IMR-90 (cell line): Measurements from ENCODE around the gene SNX25. TPM values are rescaled to one million over a fixed set of nuclear protein-coding genes. Genes with fewer than 3 reads are reported as not detected.

ENCODE experiments used
- ATAC-seq: fragments of 200-7000 bp; cut with Tn5 transposase; 2 replicates; pipeline ENCODE4 v1.9.1; 2020; ENCODE audit warnings: low read depth, mild to moderate bottlenecking, moderate library complexity
- BruUV-seq: library from RNA; stranded (reverse); fragments of 400-500 nt; replicated peaks from 2 replicates; lab custom pipeline; 2021; lab: Mats Ljungman, UMichigan
- CTCF ChIA-PET: fragments of 300-600 bp; formaldehyde crosslinking; extraction: SDS; loops from one replicate; lab custom pipeline; 2021; ENCODE audit warnings: antibody characterized with exemption; lab: Yijun Ruan, JAX
- POLR2A ChIA-PET: fragments of 300-600 bp; sonication (Branson Sonifier 250); formaldehyde crosslinking; loops from one replicate; lab custom pipeline; 2022; ENCODE audit warnings: antibody characterized with exemption; ENCODE audit not compliant: unreplicated experiment; lab: Charles Lee
- DNase-seq: peaks from one replicate; pipeline ENCODE4 v3.0.0; 2013
- H2AFZ ChIP-seq: replicated peaks from 2 replicates; pipeline ENCODE3; 2013; ENCODE audit warnings: low read length, mild to moderate bottlenecking; ENCODE audit not compliant: poor library complexity
- H2AK5ac ChIP-seq: 2 replicates; pipeline ENCODE4 v1.6.1; 2013; ENCODE audit warnings: low read depth, low read length, inconsistent platforms
- H2AK9ac ChIP-seq: replicated peaks from 2 replicates; pipeline ENCODE3; 2013; ENCODE audit warnings: mild to moderate bottlenecking, low read depth, low read length, moderate library complexity; ENCODE audit not compliant: poor library complexity
- H2BK120ac ChIP-seq: 2 replicates; pipeline ENCODE4 v1.6.1; 2013; ENCODE audit warnings: low read depth, low read length, inconsistent platforms
- H2BK15ac ChIP-seq: 3 replicates; pipeline ENCODE4 v1.6.1; 2013; ENCODE audit warnings: low read depth, low read length, inconsistent platforms
- H2BK20ac ChIP-seq: 2 replicates; pipeline ENCODE4 v1.6.1; 2013; ENCODE audit warnings: low read depth, mild to moderate bottlenecking, inconsistent platforms, low read length, moderate library complexity
- H2BK5ac ChIP-seq: 2 replicates; pipeline ENCODE4 v1.6.1; 2013; ENCODE audit warnings: mild to moderate bottlenecking, low read depth, low read length, inconsistent platforms; ENCODE audit not compliant: poor library complexity, severe bottlenecking
- H3K14ac ChIP-seq: replicated peaks from 2 replicates; pipeline ENCODE4 v1.6.1; 2013; ENCODE audit warnings: low read depth, low read length, inconsistent platforms
- H3K18ac ChIP-seq: 2 replicates; pipeline ENCODE4 v1.6.1; 2013; ENCODE audit warnings: low read depth, low read length, control low read depth
- H3K23ac ChIP-seq: 2 replicates; pipeline ENCODE4 v1.6.1; 2013; ENCODE audit warnings: low read depth, low read length, inconsistent platforms
- H3K27ac ChIP-seq: 2 replicates; pipeline ENCODE4 v1.5.1; 2013; ENCODE audit warnings: mild to moderate bottlenecking, control low read depth, low read length; ENCODE audit not compliant: insufficient read depth
- H3K27me3 ChIP-seq: 2 replicates; pipeline ENCODE4 v1.6.1; 2013; ENCODE audit warnings: low read length; ENCODE audit not compliant: control insufficient read depth, insufficient read depth
- H3K36me3 ChIP-seq: 2 replicates; pipeline ENCODE4 v1.6.1; 2013; ENCODE audit warnings: low read length, mixed read lengths; ENCODE audit not compliant: control insufficient read depth, insufficient read depth
- H3K4ac ChIP-seq: 2 replicates; pipeline ENCODE4 v1.6.1; 2013; ENCODE audit warnings: low read depth, low read length, inconsistent platforms
- H3K4me1 ChIP-seq: 2 replicates; pipeline ENCODE4 v1.6.1; 2013; ENCODE audit warnings: low read length, mixed read lengths; ENCODE audit not compliant: control insufficient read depth, insufficient read depth
- H3K4me2 ChIP-seq: 2 replicates; pipeline ENCODE4 v1.6.1; 2013; ENCODE audit warnings: low read depth, mild to moderate bottlenecking, control low read depth, low read length, moderate library complexity
- H3K4me3 ChIP-seq: 2 replicates; pipeline ENCODE4 v1.5.1; 2013; ENCODE audit warnings: low read depth, mild to moderate bottlenecking, control low read depth, low read length, moderate library complexity; ENCODE audit not compliant: insufficient read depth
- H3K56ac ChIP-seq: 2 replicates; pipeline ENCODE4 v1.6.1; 2013; ENCODE audit warnings: low read length, inconsistent platforms; ENCODE audit not compliant: insufficient read depth; ENCODE audit errors: extremely low read depth
- H3K79me1 ChIP-seq, 2 experiments: 2 replicates each; pipeline ENCODE4 v1.6.1; 2013; ENCODE audit warnings: low read length in 2 of 2, inconsistent platforms in 1 of 2, low read depth in 1 of 2
- H3K9ac ChIP-seq: 2 replicates; pipeline ENCODE4 v1.6.1; 2013; ENCODE audit warnings: low read depth, low read length, control low read depth
- H3K9me1 ChIP-seq: 2 replicates; pipeline ENCODE4 v1.6.1; 2013; ENCODE audit warnings: low read length, inconsistent platforms; ENCODE audit not compliant: insufficient read depth
- H3K9me3 ChIP-seq: 2 replicates; pipeline ENCODE4 v1.6.1; 2013; ENCODE audit warnings: low read length; ENCODE audit not compliant: control insufficient read depth, insufficient read depth
- H4K20me1 ChIP-seq: 2 replicates; pipeline ENCODE4 v1.6.1; 2013; ENCODE audit warnings: low read length, inconsistent platforms; ENCODE audit not compliant: insufficient read depth
- H4K5ac ChIP-seq: 2 replicates; pipeline ENCODE4 v1.6.1; 2013; ENCODE audit warnings: mild to moderate bottlenecking, low read depth, low read length, control low read depth
- H4K8ac ChIP-seq, 2 experiments: 2 replicates each; pipeline ENCODE4 v1.6.1; 2013; ENCODE audit warnings: low read depth in 2 of 2, low read length in 2 of 2, control low read depth in 1 of 2, inconsistent platforms in 1 of 2
- H4K91ac ChIP-seq: 2 replicates; pipeline ENCODE4 v1.6.1; 2013; ENCODE audit warnings: low read depth, low read length, inconsistent platforms; ENCODE audit not compliant: insufficient read depth
- CEBPB ChIP-seq: IDR thresholded peaks from 2 replicates; pipeline ENCODE4 v1.6.1; 2012; ENCODE audit warnings: low read depth, low read length, improper control_type of control experiment
- CHD1 ChIP-seq: IDR thresholded peaks from 2 replicates; pipeline ENCODE4 v1.6.1; 2012; ENCODE audit warnings: low read depth, low read length, improper control_type of control experiment
- ELK1 ChIP-seq: fragments of 150-350 bp; IDR thresholded peaks from 2 replicates; pipeline ENCODE4 v1.6.1; 2016; ENCODE audit warnings: low read depth, mild to moderate bottlenecking, low read length, moderate library complexity, borderline replicate concordance
- MAFK ChIP-seq: IDR thresholded peaks from 2 replicates; pipeline ENCODE4 v1.6.1; 2012; ENCODE audit warnings: low read depth, low read length, improper control_type of control experiment
- MXI1 ChIP-seq: IDR thresholded peaks from 2 replicates; pipeline ENCODE4 v1.6.1; 2012; ENCODE audit warnings: low read depth, mild to moderate bottlenecking, low read length, moderate library complexity, borderline replicate concordance
- NFE2L2 ChIP-seq: fragments of 150-350 bp; IDR thresholded peaks from 2 replicates; pipeline ENCODE4 v1.6.1; 2016; ENCODE audit warnings: low read depth, mild to moderate bottlenecking, low read length
- RAD21 ChIP-seq: IDR thresholded peaks from 2 replicates; pipeline ENCODE4 v1.6.1; 2012; ENCODE audit warnings: low read length, improper control_type of control experiment
- RCOR1 ChIP-seq: IDR thresholded peaks from 2 replicates; pipeline ENCODE4 v1.6.1; 2012; ENCODE audit warnings: mild to moderate bottlenecking, low read length, improper control_type of control experiment; ENCODE audit not compliant: insufficient replicate concordance
- SMC3 ChIP-seq: fragments of 150-350 bp; IDR thresholded peaks from 2 replicates; pipeline ENCODE4 v1.6.1; 2016; ENCODE audit warnings: low read depth, mild to moderate bottlenecking, antibody characterized with exemption, low read length, moderate library complexity
- WGBS, 2 experiments: methylation state at CpG; one replicate each; pipeline versions ENCODE4 v1.1.5 to v1.1.7; 2013; ENCODE audit warnings: missing lambda C conversion rate in 2 of 2; ENCODE audit not compliant: insufficient read length in 1 of 2; ENCODE audit errors: extremely low coverage in 2 of 2; 5-methylcytosine and 5-hydroxymethylcytosine counted together
- dilution Hi-C: fragments of 300-500 bp; cut with HindIII; formaldehyde crosslinking; loops from one replicate; pipeline ENCODE4 v1.14.3; 2018; ENCODE audit warnings: low sequenced_read_pairs; ENCODE audit not compliant: unreplicated experiment
- in situ Hi-C: fragments of 300-500 bp; cut with MboI; formaldehyde crosslinking; loops from 3 replicates; pipeline ENCODE4 v1.14.3; 2019; ENCODE audit warnings: low sequenced_read_pairs, inconsistent platforms, mixed read lengths
- intact Hi-C: fragments of 100-400 bp; cut with micrococcal nuclease; formaldehyde crosslinking; loops from 2 replicates; pipeline ENCODE4 v1.10.0; 2022
- polyA plus RNA-seq, 3 experiments: library from polyadenylated mRNA; depleted of rRNA; stranded (reverse); fragments of >200 nt; gene quantifications; 2 replicates each; pipeline ENCODE4 v1.2.3, GENCODE V29; 2012; ENCODE audit warnings: low replicate concordance in 1 of 3
- total RNA-seq: library from RNA; depleted of rRNA; stranded (reverse); fragments of >200 nt; gene quantifications from 2 replicates; pipeline ENCODE4 v1.2.3, GENCODE V29; 2012
- TF ChIP-seq, protein P1 (sequence below): fragments of 150-350 bp; IDR thresholded peaks from 2 replicates; pipeline ENCODE4 v1.6.1; 2017; ENCODE audit warnings: mild to moderate bottlenecking, antibody characterized with exemption, low read length, low read depth
- TF ChIP-seq, protein P2 (sequence below): conservative IDR thresholded peaks from 2 replicates; pipeline ENCODE4 v1.5.1; 2012; ENCODE audit warnings: mild to moderate bottlenecking, low read depth, low read length, improper control_type of control experiment

The SNX25 gene
- total and polyA plus RNA-seq, 2 of the 4 experiments (the other 2 are of a cell fraction) = 11.4 to 28.3 TPM

DNA sequence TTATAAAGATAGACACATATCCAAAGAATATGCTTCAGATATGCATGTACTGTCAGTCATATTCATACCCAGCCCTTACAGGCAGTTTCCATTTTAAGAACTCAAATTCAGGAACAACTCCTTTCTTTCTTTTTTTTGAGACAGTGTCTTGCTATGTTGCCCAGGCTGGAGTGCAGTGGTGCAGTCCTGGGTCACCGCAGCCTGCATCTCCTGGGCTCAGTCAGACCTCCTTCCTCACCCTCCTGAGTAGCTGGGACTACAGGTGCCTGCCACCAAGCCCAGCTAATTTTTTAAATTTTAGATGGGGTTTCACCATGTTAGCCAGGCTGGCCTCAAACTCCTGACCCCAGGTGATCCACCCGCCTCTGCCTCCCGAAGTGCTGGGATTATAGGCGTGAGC lies 34.5 kb downstream of the SNX25 start:
- ChIA-PET CTCF (no interaction called here), POLR2A (no interaction called here)
- Histone ChIP-seq H3K4me2 (no peak overlapping the region), H3K9me1 (no peaks in the 10 kb centered on the region; the same call in 1 of the 2 replicates), H3K56ac (no peak overlapping the region), H3K36me3 (no peaks in the 10 kb centered on the region), H4K5ac (no peak overlapping the region), H3K4me3 (no peak overlapping the region), H3K9me3 (no peaks in the 10 kb centered on the region), H3K23ac (no peak overlapping the region), H3K9ac (no peak overlapping the region), H3K4me1 (peaks cover 4% of the 10 kb centered on the region), H3K27me3 (no peaks in the 10 kb centered on the region), H2BK15ac (no peak overlapping the region), H2AK9ac (no peak overlapping the region), H3K27ac (no peak overlapping the region), H4K91ac (no peak overlapping the region), H4K8ac (no peak overlapping the region), H3K18ac (no peak overlapping the region), H2BK5ac (no peak overlapping the region), H3K14ac (no peak overlapping the region), H4K20me1 (no peaks in the 10 kb centered on the region), H2BK20ac (no peak overlapping the region), H2BK120ac (no peak overlapping the region), H3K4ac (no peak overlapping the region), H2AK5ac (no peak overlapping the region), H2AFZ (no peak overlapping the region), H3K79me1 (peaks cover 15 to 18% of the 10 kb centered on the region in 2 experiments)
- no TSS peak for BruUV-seq
- in situ Hi-C loops = no loop called here
- dilution Hi-C loops = no loop called here
- ATAC-seq = no peak
- DNase-seq = no peak
- WGBS, 2 experiments = no CpG with 5 or more reads among the region's 4 CpGs
- TF ChIP-seq, protein P1, sequence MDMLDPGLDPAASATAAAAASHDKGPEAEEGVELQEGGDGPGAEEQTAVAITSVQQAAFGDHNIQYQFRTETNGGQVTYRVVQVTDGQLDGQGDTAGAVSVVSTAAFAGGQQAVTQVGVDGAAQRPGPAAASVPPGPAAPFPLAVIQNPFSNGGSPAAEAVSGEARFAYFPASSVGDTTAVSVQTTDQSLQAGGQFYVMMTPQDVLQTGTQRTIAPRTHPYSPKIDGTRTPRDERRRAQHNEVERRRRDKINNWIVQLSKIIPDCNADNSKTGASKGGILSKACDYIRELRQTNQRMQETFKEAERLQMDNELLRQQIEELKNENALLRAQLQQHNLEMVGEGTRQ = no peak
- TF ChIP-seq MAFK (no peak), ELK1 (no peak), CHD1 (no peak), SMC3 (no peak), CEBPB (no peak), RAD21 (no peak), RCOR1 (no peak), NFE2L2 (no peak), MXI1 (no peak)
- TF ChIP-seq, protein P2, sequence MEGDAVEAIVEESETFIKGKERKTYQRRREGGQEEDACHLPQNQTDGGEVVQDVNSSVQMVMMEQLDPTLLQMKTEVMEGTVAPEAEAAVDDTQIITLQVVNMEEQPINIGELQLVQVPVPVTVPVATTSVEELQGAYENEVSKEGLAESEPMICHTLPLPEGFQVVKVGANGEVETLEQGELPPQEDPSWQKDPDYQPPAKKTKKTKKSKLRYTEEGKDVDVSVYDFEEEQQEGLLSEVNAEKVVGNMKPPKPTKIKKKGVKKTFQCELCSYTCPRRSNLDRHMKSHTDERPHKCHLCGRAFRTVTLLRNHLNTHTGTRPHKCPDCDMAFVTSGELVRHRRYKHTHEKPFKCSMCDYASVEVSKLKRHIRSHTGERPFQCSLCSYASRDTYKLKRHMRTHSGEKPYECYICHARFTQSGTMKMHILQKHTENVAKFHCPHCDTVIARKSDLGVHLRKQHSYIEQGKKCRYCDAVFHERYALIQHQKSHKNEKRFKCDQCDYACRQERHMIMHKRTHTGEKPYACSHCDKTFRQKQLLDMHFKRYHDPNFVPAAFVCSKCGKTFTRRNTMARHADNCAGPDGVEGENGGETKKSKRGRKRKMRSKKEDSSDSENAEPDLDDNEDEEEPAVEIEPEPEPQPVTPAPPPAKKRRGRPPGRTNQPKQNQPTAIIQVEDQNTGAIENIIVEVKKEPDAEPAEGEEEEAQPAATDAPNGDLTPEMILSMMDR = no peak
- intact Hi-C loops = no loop called here
